CD14-positive monocyte (primary cell): ENCODE measurements around the gene TMEM92. TPM values are rescaled to one million over a fixed set of nuclear protein-coding genes. Genes with fewer than 3 reads are reported as not detected.
A peak's percentile ranks its signal among the peaks of the same experiment; 100 is the strongest.

ENCODE experiments used
- DNase-seq, 3 donors: peaks; one replicate each; pipeline ENCODE4 v3.0.0-alpha.2; 2011 to 2022
- H2AFZ ChIP-seq: 2 replicates; pipeline ENCODE4 v1.6.0; 2012; ENCODE audit warnings: mild to moderate bottlenecking, low read depth, low read length, inconsistent platforms; ENCODE audit not compliant: insufficient read depth, poor library complexity, severe bottlenecking
- H3K27ac ChIP-seq, 2 donors: 1 replicate in 1 of 2; 2 replicates in 1 of 2; pipeline ENCODE4 v1.5.1; 2012 to 2013; ENCODE audit warnings: low read length in 2 of 2, control low read depth in 1 of 2, inconsistent platforms in 1 of 2, low read depth in 1 of 2, mild to moderate bottlenecking in 1 of 2
- H3K27me3 ChIP-seq, 2 donors: one replicate each; pipeline versions ENCODE4 v1.6.0 to v1.6.1; 2011 to 2013; ENCODE audit warnings: low read length in 2 of 2; ENCODE audit not compliant: control insufficient read depth in 2 of 2, insufficient read depth in 2 of 2
- H3K36me3 ChIP-seq, 2 donors: replicated peaks in 1 of 2; 1 replicate in 1 of 2; 2 replicates in 1 of 2; pipeline versions ENCODE4 v1.5.1 to v1.6.1; 2012 to 2013; ENCODE audit warnings: low read length in 2 of 2, control low read depth in 1 of 2, inconsistent platforms in 1 of 2, mild to moderate bottlenecking in 1 of 2; ENCODE audit not compliant: insufficient read depth in 2 of 2, control insufficient read depth in 1 of 2
- H3K4me1 ChIP-seq, 2 donors: 1 replicate in 1 of 2; 2 replicates in 1 of 2; pipeline versions ENCODE4 v1.5.1 to v1.6.1; 2012 to 2013; ENCODE audit warnings: low read length in 2 of 2, control low read depth in 1 of 2, inconsistent platforms in 1 of 2, mild to moderate bottlenecking in 1 of 2, moderate library complexity in 1 of 2; ENCODE audit not compliant: insufficient read depth in 2 of 2, control insufficient read depth in 1 of 2
- H3K4me2 ChIP-seq: replicated peaks from 2 replicates; pipeline ENCODE3; 2012; ENCODE audit warnings: low read length, moderate library complexity, mild to moderate bottlenecking; ENCODE audit not compliant: poor library complexity, severe bottlenecking; ENCODE audit errors: extremely low read depth
- H3K4me3 ChIP-seq, 3 experiments: fragments of 200-600 bp in 1 of 3; sonication (generic) in 1 of 3; replicated peaks in 1 of 3; 1 replicate in 2 of 3; 2 replicates in 1 of 3; pipeline ENCODE4 v1.5.1; 2011 to 2013; ENCODE audit warnings: low read length in 3 of 3, mild to moderate bottlenecking in 3 of 3, control low read depth in 2 of 3, low read depth in 2 of 3, inconsistent platforms in 1 of 3, moderate library complexity in 1 of 3
- H3K79me2 ChIP-seq: 2 replicates; pipeline ENCODE4 v1.6.0; 2012; ENCODE audit warnings: mild to moderate bottlenecking, control low read depth, inconsistent platforms, low read length, moderate library complexity; ENCODE audit not compliant: insufficient read depth
- H3K9ac ChIP-seq: 2 replicates; pipeline ENCODE4 v1.6.0; 2017; ENCODE audit warnings: low read length, mild to moderate bottlenecking; ENCODE audit not compliant: insufficient read depth, poor library complexity, severe bottlenecking
- H3K9me3 ChIP-seq, 2 donors: replicated peaks in 1 of 2; 1 replicate in 1 of 2; 2 replicates in 1 of 2; pipeline versions ENCODE4 v1.5.1 to v1.6.1; 2012 to 2013; ENCODE audit warnings: low read length in 2 of 2, control low read depth in 1 of 2; ENCODE audit not compliant: control insufficient read depth in 1 of 2, insufficient read depth in 1 of 2
- H4K20me1 ChIP-seq: 2 replicates; pipeline ENCODE4 v1.6.0; 2012; ENCODE audit warnings: mild to moderate bottlenecking, low read length, control low read depth, moderate library complexity; ENCODE audit not compliant: insufficient read depth
- H3K27ac Mint-ChIP-seq, 7 donors: one replicate each; pipeline ENCODE4 v1.8.0; 2020; ENCODE audit warnings: mild to moderate bottlenecking in 7 of 7, mixed read lengths in 7 of 7, moderate library complexity in 6 of 7, inconsistent platforms in 2 of 7
- H3K27me3 Mint-ChIP-seq, 3 donors: one replicate each; pipeline ENCODE4 v1.8.0; 2021 to 2022; ENCODE audit warnings: low read depth in 3 of 3, mild to moderate bottlenecking in 3 of 3, mixed read lengths in 3 of 3, moderate library complexity in 3 of 3, inconsistent platforms in 1 of 3
- H3K36me3 Mint-ChIP-seq, 2 donors: one replicate each; pipeline ENCODE4 v1.8.0; 2020; ENCODE audit warnings: mixed read lengths in 2 of 2, inconsistent platforms in 1 of 2, mild to moderate bottlenecking in 1 of 2
- H3K4me1 Mint-ChIP-seq: one replicate; pipeline ENCODE4 v1.8.0; 2020; ENCODE audit warnings: mild to moderate bottlenecking, mixed read lengths
- H3K4me3 Mint-ChIP-seq, 2 donors: one replicate each; pipeline ENCODE4 v1.8.0; 2020; ENCODE audit warnings: mild to moderate bottlenecking in 2 of 2, mixed read lengths in 2 of 2, moderate library complexity in 1 of 2
- H3K9me3 Mint-ChIP-seq, 7 donors: one replicate each; pipeline ENCODE4 v1.8.0; 2020 to 2022; ENCODE audit warnings: mixed read lengths in 7 of 7, mild to moderate bottlenecking in 6 of 7, moderate library complexity in 6 of 7, inconsistent platforms in 2 of 7
- CTCF ChIP-seq: fragments of 200-600 bp; IDR thresholded peaks from one replicate; pipeline ENCODE4 v1.8.0; 2022; ENCODE audit warnings: antibody characterized with exemption, mild to moderate bottlenecking
- WGBS: methylation state at CpG from one replicate; pipeline ENCODE4 v1.1.5; 2013; ENCODE audit warnings: missing lambda C conversion rate; ENCODE audit not compliant: insufficient coverage; 5-methylcytosine and 5-hydroxymethylcytosine counted together
- intact Hi-C, 2 donors: fragments of 100-400 bp; cut with micrococcal nuclease; formaldehyde crosslinking; loops; one replicate each; pipeline versions ENCODE4 v1.15.0 to v1.15.1; 2023
- polyA plus RNA-seq, 3 donors: library from polyadenylated mRNA; depleted of rRNA in 1 of 3; unstranded in 2 of 3; stranded (reverse) in 1 of 3; fragments of 300-500 nt in 2 of 3; fragments of >200 nt in 1 of 3; fragmentation: Illumina TruSeq in 2 of 3; gene quantifications; 1 replicate in 2 of 3; 2 replicates in 1 of 3; pipeline ENCODE4 v1.2.3, GENCODE V29; 2012 to 2021

The TMEM92 gene
- polyA plus RNA-seq, 3 donors = not detected

- H3K9ac ChIP-seq = no peak overlapping the region
Measured at GRCh38 chr17:50272246-50272645, 2.0 kb upstream of the TMEM92 start.

More at GRCh38 chr17:50272246-50272645, 2.0 kb upstream of the TMEM92 start:
- H3K27ac ChIP-seq = no peak overlapping the region
- peaks cover 0 to 24% of the 10 kb centered on the region in 2 donors for H3K27me3 ChIP-seq
- TF ChIP-seq CTCF = no peak
- H3K4me1 ChIP-seq = peaks cover 27 to 37% of the 10 kb centered on the region in 2 donors
- H2AFZ ChIP-seq = peak overlapping the region; percentile 84
- Mint-ChIP-seq H3K4me3 (peak overlapping the region; percentile 88 to 97), H3K9me3 (peaks cover 0 to 3% (median 0%) of the 10 kb centered on the region in 7 donors), H3K27ac (peak overlapping the region in 2 of 7 donors; percentile 28 to 66), H3K27me3 (peaks cover 19 to 49% (median 28%) of the 10 kb centered on the region in 3 donors), H3K4me1 (peaks cover 31% of the 10 kb centered on the region), H3K36me3 (no peaks in the 10 kb centered on the region)
- H4K20me1 ChIP-seq = no peaks in the 10 kb centered on the region
- 20% methylated on average over 1 of the region's 7 CpGs for WGBS
- no peaks in the 10 kb centered on the region for H3K9me3 ChIP-seq
- no peak for DNase-seq
- no peaks in the 10 kb centered on the region for H3K36me3 ChIP-seq
- no peaks in the 10 kb centered on the region for H3K79me2 ChIP-seq
- H3K4me3 ChIP-seq = peak overlapping the region in 1 of 3 experiments; percentile 74
- peak overlapping the region; percentile 69 for H3K4me2 ChIP-seq
- intact Hi-C loops = no loop called here
